H1 (cell line): ENCODE data around the gene SPINK4. TPM values are rescaled to one million over a fixed set of nuclear protein-coding genes. Genes with fewer than 3 reads are reported as not detected.

ENCODE experiments used
- EZH2 ChIP-seq: fragments of 200-600 bp; sonication (generic); IDR thresholded peaks from 2 replicates; pipeline ENCODE4 v1.7.1; 2012; ENCODE audit warnings: low read depth, mild to moderate bottlenecking, moderate library complexity, low read length, inconsistent platforms; ENCODE audit not compliant: severe bottlenecking
- FOSL1 ChIP-seq: IDR thresholded peaks from 2 replicates; pipeline ENCODE4 v1.6.1; 2011; ENCODE audit warnings: mild to moderate bottlenecking, low read depth, low read length, moderate library complexity; ENCODE audit not compliant: insufficient read depth
- JUN ChIP-seq: IDR thresholded peaks from 2 replicates; pipeline ENCODE4 v1.6.1; 2011; ENCODE audit warnings: low read depth, mild to moderate bottlenecking, improper control_type of control experiment, low read length
- KDM4A ChIP-seq: IDR thresholded peaks from one replicate; pipeline ENCODE4 v1.7.1; 2012; ENCODE audit warnings: low read depth, mild to moderate bottlenecking, moderate library complexity, low read length, inconsistent platforms; ENCODE audit not compliant: severe bottlenecking
- KDM5A ChIP-seq: fragments of 200-600 bp; IDR thresholded peaks from 2 replicates; pipeline ENCODE4 v1.7.1; 2012; ENCODE audit warnings: mild to moderate bottlenecking, low read length, inconsistent platforms, mixed read lengths
- SP1 ChIP-seq: IDR thresholded peaks from 2 replicates; pipeline ENCODE4 v1.6.1; 2011; ENCODE audit warnings: low read depth, low read length
- polyA plus RNA-seq, 7 experiments: library from polyadenylated mRNA; depleted of rRNA in 3 of 7; stranded (reverse) in 5 of 7; unstranded in 2 of 7; fragments of >200 nt in 5 of 7; fragments of 200-250 nt in 2 of 7; gene quantifications; 1 replicate in 5 of 7; 2 replicates in 1 of 7; 4 replicates in 1 of 7; pipeline versions ENCODE4 v1.2.1 to v1.2.3, GENCODE V29; 2011 to 2013; ENCODE audit warnings: missing spikeins in 2 of 7, mixed read lengths in 2 of 7
- total RNA-seq: library from RNA; stranded (reverse); fragmentation: NEBNext Ultra II Directional; extraction: Animal tissue kit (Norgen Biotek cat#: 25700); gene quantifications from 2 replicates; pipeline ENCODE4 v1.2.1, GENCODE V29; 2021

Gene SPINK4
- total and polyA plus RNA-seq, 2 of the 8 experiments (the other 6 are each of a cell fraction or from before 2014, with no cell fraction given): not detected

- TF ChIP-seq JUN: no peak
- no peak for TF ChIP-seq EZH2
- no peak for TF ChIP-seq FOSL1
- no peak for TF ChIP-seq SP1
- no peak for TF ChIP-seq KDM5A
- TF ChIP-seq KDM4A: no peak
- TF ChIP-seq, all 59 proteins: peak for 0
These were observed 9.0 kb upstream of the SPINK4 start (continued) for GRCh38 chr9:33230756-33231622.
